IPS DF 6.9 (cell line): ENCODE data around the gene PPP2R2D.

Experiments used
- DNase-seq: peaks from one replicate; pipeline ENCODE4 v3.0.0-alpha.2; 2013; ENCODE audit warnings: low read depth, low spot score
- H3K27ac ChIP-seq: one replicate; pipeline ENCODE4 v1.5.1; 2013; ENCODE audit warnings: low read length, control low read depth
- H3K27me3 ChIP-seq: 2 replicates; pipeline ENCODE4 v1.6.1; 2013; ENCODE audit warnings: mild to moderate bottlenecking, low read length; ENCODE audit not compliant: control insufficient read depth, insufficient read depth
- H3K36me3 ChIP-seq: 2 replicates; pipeline ENCODE4 v1.6.1; 2013; ENCODE audit warnings: low read length; ENCODE audit not compliant: control insufficient read depth, insufficient read depth
- H3K4me1 ChIP-seq: 2 replicates; pipeline ENCODE4 v1.6.1; 2013; ENCODE audit warnings: low read length; ENCODE audit not compliant: control insufficient read depth, insufficient read depth
- H3K4me3 ChIP-seq: 2 replicates; pipeline ENCODE4 v1.5.1; 2013; ENCODE audit warnings: mild to moderate bottlenecking, low read length
- H3K9me3 ChIP-seq: 2 replicates; pipeline ENCODE4 v1.6.1; 2013; ENCODE audit warnings: low read length, inconsistent platforms; ENCODE audit not compliant: control insufficient read depth, insufficient read depth
- WGBS: extraction: QIAGEN DNeasy Blood & Tissue Kit; methylation state at CpG from one replicate; pipeline ENCODE4 v1.1.7; 2013; ENCODE audit warnings: mixed read lengths, missing lambda C conversion rate; ENCODE audit not compliant: insufficient read length, insufficient coverage; 5-methylcytosine and 5-hydroxymethylcytosine counted together

Gene PPP2R2D

GRCh38 chr10:131937836-131938235, 37.0 kb downstream of the PPP2R2D start:
- no peaks in the 10 kb centered on the region for H3K9me3 ChIP-seq
- no peak overlapping the region for H3K4me3 ChIP-seq
- H3K4me1 ChIP-seq = no peaks in the 10 kb centered on the region
- peaks cover 19% of the 10 kb centered on the region for H3K36me3 ChIP-seq
- DNase-seq = no peak
- H3K27me3 ChIP-seq = no peaks in the 10 kb centered on the region
- H3K27ac ChIP-seq = no peak overlapping the region
- WGBS = no CpG with 5 or more reads among the region's 20 CpGs

DNA sequence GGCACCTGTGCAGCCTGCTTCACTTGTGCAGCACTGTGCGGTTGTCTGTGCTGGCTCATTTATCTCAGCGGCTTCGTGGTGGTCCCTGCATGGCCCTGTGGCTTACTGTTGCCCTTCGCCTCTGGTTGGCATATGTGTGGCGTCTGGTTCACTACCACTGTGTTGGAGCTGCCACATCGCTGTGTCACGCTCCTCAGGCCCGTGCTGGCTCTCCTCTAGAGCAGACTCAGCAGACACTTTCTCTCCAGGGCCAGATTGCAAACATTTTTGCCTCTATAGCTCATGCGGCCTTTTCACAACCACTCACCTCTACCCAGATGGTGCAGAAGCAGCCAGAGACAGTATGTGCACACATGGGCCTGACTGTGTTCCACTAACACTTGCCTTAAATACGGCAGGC, 37.9 kb downstream of the PPP2R2D start:
- no peak for DNase-seq
- H3K36me3 ChIP-seq = peaks cover 19% of the 10 kb centered on the region

DNA sequence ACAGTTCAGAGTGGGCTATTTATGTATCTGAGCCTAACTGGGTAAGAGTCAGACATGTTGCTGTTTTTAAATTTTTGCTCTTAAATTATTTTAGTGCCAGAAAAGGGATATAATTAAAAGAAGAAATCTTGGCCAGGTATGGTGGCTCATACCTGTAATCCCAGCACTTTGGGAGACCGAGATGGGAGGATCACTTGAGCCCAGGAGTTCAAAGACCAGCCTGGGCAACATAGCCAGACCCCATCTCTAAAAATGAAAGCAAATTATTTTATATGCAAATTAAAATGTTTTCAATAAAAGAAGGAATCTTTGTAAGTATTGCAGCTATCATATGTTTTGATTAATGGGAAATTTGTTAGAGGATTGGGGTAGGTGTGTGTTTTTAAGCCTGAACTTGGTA, 41.6 kb downstream of the PPP2R2D start:
- no peaks in the 10 kb centered on the region for H3K9me3 ChIP-seq
- DNase-seq = no peak
- H3K27me3 ChIP-seq = no peaks in the 10 kb centered on the region
- WGBS = no CpG with 5 or more reads among the region's 1 CpG
- H3K4me1 ChIP-seq = peaks cover 2% of the 10 kb centered on the region
- no peak overlapping the region for H3K4me3 ChIP-seq
- no peak overlapping the region for H3K27ac ChIP-seq
- peaks cover 26% of the 10 kb centered on the region for H3K36me3 ChIP-seq

More for the DNA sequence above, 37.9 kb downstream of the PPP2R2D start:
- no peak overlapping the region for H3K27ac ChIP-seq
- no peak overlapping the region for H3K4me3 ChIP-seq
- WGBS = no CpG with 5 or more reads among the region's 10 CpGs
- H3K4me1 ChIP-seq = peaks cover 2% of the 10 kb centered on the region; the same call in 1 of the 2 replicates
- no peaks in the 10 kb centered on the region for H3K27me3 ChIP-seq
- no peaks in the 10 kb centered on the region for H3K9me3 ChIP-seq

GRCh38 chr10:131943021-131943814, 42.4 kb downstream of the PPP2R2D start:
- Histone ChIP-seq H3K4me1 (peaks cover 2% of the 10 kb centered on the region), H3K9me3 (no peaks in the 10 kb centered on the region), H3K36me3 (peaks cover 27% of the 10 kb centered on the region), H3K27me3 (no peaks in the 10 kb centered on the region), H3K27ac (no peak overlapping the region), H3K4me3 (no peak overlapping the region)
- peak; percentile 50 for DNase-seq
- no CpG with 5 or more reads among the region's 11 CpGs for WGBS

DNA sequence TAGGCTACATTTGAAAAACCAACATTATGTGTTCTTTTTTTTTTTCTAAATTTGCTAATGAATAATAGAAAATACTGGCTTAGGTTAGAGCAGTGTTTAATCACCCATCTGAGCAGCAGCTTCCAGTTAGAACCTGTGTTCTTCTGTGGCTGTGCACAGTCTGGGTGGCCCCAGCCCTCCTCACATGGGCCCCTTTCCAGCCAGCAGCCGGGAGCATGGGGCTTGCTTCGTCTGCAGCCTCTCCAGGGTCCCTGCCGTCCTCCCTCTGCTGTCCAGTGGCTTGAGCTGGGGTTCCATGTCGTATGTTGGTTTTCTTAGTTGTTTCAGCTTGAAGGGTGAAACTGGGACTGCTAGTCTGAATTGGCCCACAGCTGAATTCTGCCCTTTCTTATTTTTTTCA, 43.6 kb downstream of the PPP2R2D start:
- no CpG with 5 or more reads among the region's 4 CpGs for WGBS
- H3K36me3 ChIP-seq = peaks cover 32% of the 10 kb centered on the region
- H3K4me1 ChIP-seq = peaks cover 2% of the 10 kb centered on the region
- DNase-seq = no peak
- H3K27ac ChIP-seq = no peak overlapping the region
- no peaks in the 10 kb centered on the region for H3K27me3 ChIP-seq
- no peaks in the 10 kb centered on the region for H3K9me3 ChIP-seq
- no peak overlapping the region for H3K4me3 ChIP-seq

- no peak overlapping the region for H3K27ac ChIP-seq
- H3K27me3 ChIP-seq = no peaks in the 10 kb centered on the region
- peaks cover 34% of the 10 kb centered on the region for H3K36me3 ChIP-seq
- no CpG with 5 or more reads among the region's 28 CpGs for WGBS
- H3K9me3 ChIP-seq = no peaks in the 10 kb centered on the region
- no peak for DNase-seq
- no peak overlapping the region for H3K4me3 ChIP-seq
- H3K4me1 ChIP-seq = peaks cover 2% of the 10 kb centered on the region
Measured at GRCh38 chr10:131944976-131945695, 44.3 kb downstream of the PPP2R2D start.

DNA sequence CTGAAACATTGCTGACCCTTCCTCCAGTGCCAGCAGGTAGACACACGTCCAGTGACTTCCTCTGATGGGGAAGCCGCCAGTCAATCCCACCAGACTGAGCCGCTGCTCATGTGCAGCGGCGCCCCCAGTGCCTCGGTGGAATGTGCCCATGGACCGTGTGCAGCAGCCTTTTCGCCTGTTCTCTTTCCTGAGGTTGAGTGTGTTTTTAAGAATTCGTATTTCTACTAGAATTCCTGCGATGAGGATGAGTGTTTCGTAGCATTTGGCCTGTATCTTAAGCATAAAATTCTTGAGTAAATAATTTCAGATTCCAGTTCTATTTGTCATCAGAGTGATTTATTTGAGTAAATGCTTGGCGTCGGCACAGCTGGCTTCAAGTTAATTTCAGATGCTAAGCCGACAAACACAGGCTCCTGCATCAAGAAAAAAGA, 45.5 kb downstream of the PPP2R2D start:
- Histone ChIP-seq H3K4me1 (peaks cover 2% of the 10 kb centered on the region), H3K4me3 (no peak overlapping the region), H3K36me3 (peaks cover 29% of the 10 kb centered on the region), H3K27ac (no peak overlapping the region), H3K27me3 (no peaks in the 10 kb centered on the region), H3K9me3 (no peaks in the 10 kb centered on the region)
- WGBS = no CpG with 5 or more reads among the region's 14 CpGs
- DNase-seq = no peak

DNA sequence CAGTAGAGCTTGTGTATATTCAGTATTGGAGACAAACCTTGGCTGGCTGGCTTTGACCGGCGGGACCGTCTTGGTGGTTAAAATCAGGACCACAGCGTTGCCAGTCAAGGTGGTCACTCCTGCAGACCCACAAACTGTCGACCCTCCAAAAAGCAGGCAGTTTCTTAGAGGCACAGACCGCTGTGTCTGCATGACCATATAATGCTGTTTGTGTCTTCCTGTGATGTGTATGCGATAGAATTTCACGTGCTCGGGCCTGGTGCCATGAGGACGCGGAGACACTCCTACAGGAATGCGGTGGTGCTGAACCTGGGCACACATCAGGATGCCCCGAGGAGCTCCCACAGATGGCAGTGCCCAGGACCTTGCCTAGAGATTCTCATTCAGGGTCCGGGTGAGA, 46.1 kb downstream of the PPP2R2D start:
- WGBS = no CpG with 5 or more reads among the region's 14 CpGs
- H3K36me3 ChIP-seq = peaks cover 28% of the 10 kb centered on the region

DNA sequence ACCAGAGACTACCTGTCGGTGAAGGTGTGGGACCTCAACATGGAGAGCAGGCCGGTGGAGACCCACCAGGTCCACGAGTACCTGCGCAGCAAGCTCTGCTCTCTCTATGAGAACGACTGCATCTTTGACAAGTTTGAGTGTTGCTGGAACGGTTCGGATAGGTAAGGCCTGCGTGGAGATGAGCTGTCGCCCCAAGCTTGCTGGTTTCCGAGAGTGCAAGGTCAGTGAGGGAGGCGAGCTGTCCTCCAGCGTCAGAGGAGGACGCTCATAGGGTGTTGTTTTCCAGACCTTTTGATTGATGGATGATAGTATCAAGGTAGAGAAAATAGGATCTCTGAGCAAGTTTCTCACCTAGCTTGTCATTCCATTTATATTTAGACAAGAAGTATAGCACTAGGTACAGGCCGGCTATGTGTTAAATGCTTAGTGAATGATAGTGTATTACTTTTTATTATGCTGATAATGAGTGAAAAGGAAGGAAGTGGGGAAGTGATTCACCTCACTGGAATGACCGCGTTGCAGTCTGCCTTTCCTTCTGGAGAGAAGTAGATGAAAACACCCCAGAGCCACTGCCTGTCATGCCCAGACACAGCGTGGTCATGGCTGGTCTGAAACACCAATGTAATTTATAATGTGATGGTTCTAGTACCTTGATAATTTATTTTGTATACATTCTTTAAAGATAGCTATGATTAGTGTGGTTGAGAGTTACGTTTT, 47.0 kb downstream of the PPP2R2D start:
- Histone ChIP-seq H3K36me3 (peaks cover 28% of the 10 kb centered on the region), H3K27ac (no peak overlapping the region), H3K4me3 (no peak overlapping the region), H3K27me3 (no peaks in the 10 kb centered on the region), H3K4me1 (peaks cover 2% of the 10 kb centered on the region), H3K9me3 (no peaks in the 10 kb centered on the region)
- 100% methylated on average over 1 of the region's 18 CpGs for WGBS
- DNase-seq = no peak

More for the DNA sequence above, 46.1 kb downstream of the PPP2R2D start:
- no peaks in the 10 kb centered on the region for H3K9me3 ChIP-seq
- no peak overlapping the region for H3K4me3 ChIP-seq
- H3K4me1 ChIP-seq = peaks cover 2% of the 10 kb centered on the region
- H3K27ac ChIP-seq = no peak overlapping the region
- no peaks in the 10 kb centered on the region for H3K27me3 ChIP-seq
- no peak for DNase-seq

- Histone ChIP-seq H3K27me3 (no peaks in the 10 kb centered on the region), H3K4me3 (no peak overlapping the region), H3K9me3 (no peaks in the 10 kb centered on the region), H3K27ac (no peak overlapping the region), H3K4me1 (no peaks in the 10 kb centered on the region; the same call in 1 of the 2 replicates), H3K36me3 (peaks cover 32% of the 10 kb centered on the region)
- no peak for DNase-seq
- WGBS = no CpG with 5 or more reads among the region's 6 CpGs
Measured at GRCh38 chr10:131948501-131948900, 47.7 kb downstream of the PPP2R2D start.
